GM18951 (cell line): ENCODE results near the gene PTTG1IP2.

Source experiments
- POLR2A ChIP-seq: IDR thresholded peaks from 4 replicates; pipeline ENCODE4 v1.6.1; 2011; ENCODE audit warnings: mild to moderate bottlenecking; ENCODE audit not compliant: insufficient read length, insufficient read depth; ENCODE audit errors: extremely low read depth
- in situ Hi-C: fragments of 300-500 bp; cut with MboI; formaldehyde crosslinking; loops from one replicate; pipeline ENCODE4 v1.12.0; 2022; ENCODE audit warnings: low sequenced_read_pairs, mixed read lengths, inconsistent platforms; ENCODE audit not compliant: unreplicated experiment

The PTTG1IP2 gene

GRCh38 chr7:90560730-90561129 is 91.3 kb downstream of the PTTG1IP2 start:
- TF ChIP-seq POLR2A, result no peak
- in situ Hi-C loops, result no loop called here
